Prostate gland (tissue), 2 donors: ENCODE data around the gene DHH. TPM values are rescaled to one million over a fixed set of nuclear protein-coding genes. Genes with fewer than 3 reads are reported as not detected.

Source experiments
- DNase-seq: peaks from one replicate; pipeline ENCODE4 v3.0.0-alpha.2; 2019; ENCODE audit warnings: low spot score
- H3K27ac ChIP-seq, 2 donors: fragments of 200-600 bp; sonication (generic); 2 replicates each; pipeline ENCODE4 v1.5.1; 2017 to 2019
- H3K27me3 ChIP-seq: fragments of 200-600 bp; sonication (generic); replicated peaks from 2 replicates; pipeline ENCODE4 v1.5.1; 2019; ENCODE audit not compliant: insufficient read depth
- H3K36me3 ChIP-seq, 2 donors: fragments of 200-600 bp; sonication (generic); 1 replicate in 1 of 2; 2 replicates in 1 of 2; pipeline versions ENCODE4 v1.5.1 to v1.8.1; 2017 to 2019
- H3K4me1 ChIP-seq: fragments of 200-600 bp; sonication (generic); replicated peaks from 2 replicates; pipeline ENCODE4 v1.5.1; 2019
- H3K4me3 ChIP-seq, 2 donors: fragments of 200-600 bp; sonication (generic); 2 replicates each; pipeline ENCODE4 v1.5.1; 2017 to 2019
- H3K9me3 ChIP-seq: fragments of 200-600 bp; sonication (generic); 2 replicates; pipeline ENCODE4 v1.5.1; 2017
- CTCF ChIP-seq, 4 experiments: fragments of 200-600 bp in 2 of 4; fragments of 450-650 bp in 2 of 4; sonication (generic) in 2 of 4; IDR thresholded peaks; 1 replicate in 3 of 4; 2 replicates in 1 of 4; pipeline ENCODE4 v1.5.1; 2016 to 2019; ENCODE audit warnings: antibody characterized with exemption in 4 of 4, mild to moderate bottlenecking in 2 of 4, moderate library complexity in 2 of 4
- POLR2A ChIP-seq: fragments of 450-650 bp; IDR thresholded peaks from one replicate; pipeline ENCODE4 v1.6.1; 2016; ENCODE audit warnings: antibody characterized with exemption, mild to moderate bottlenecking
- POLR2AphosphoS5 ChIP-seq: sonication (generic); formaldehyde crosslinking; IDR thresholded peaks from one replicate; pipeline ENCODE4 v1.6.1; 2017; ENCODE audit warnings: antibody characterized with exemption
- WGBS: methylation state at CpG from one replicate; pipeline ENCODE4 v1.1.5; 2018; 5-methylcytosine and 5-hydroxymethylcytosine counted together
- intact Hi-C: fragments of 100-400 bp; cut with DNase I; formaldehyde crosslinking; loops from one replicate; pipeline ENCODE4 v1.14.2; 2022
- small RNA-seq, 2 donors: library from RNA; depleted of rRNA; stranded (forward); fragments of <200 nt; gene quantifications; one replicate each; pipeline ENCODE3, GENCODE V24; 2016
- total RNA-seq, 2 donors: library from RNA; depleted of rRNA; stranded (reverse); fragments of >200 nt; gene quantifications; one replicate each; pipeline ENCODE4 v1.1.0, GENCODE V29; 2016

DHH gene
- total RNA-seq, 2 donors from 2014 or later: 0.18 to 114 TPM

- Histone ChIP-seq H3K27ac (no peak overlapping the region), H3K9me3 (no peaks in the 10 kb centered on the region), H3K27me3 (no peaks in the 10 kb centered on the region), H3K36me3 (peaks cover 20 to 57% of the 10 kb centered on the region in 2 donors), H3K4me3 (no peak overlapping the region), H3K4me1 (no peaks in the 10 kb centered on the region)
- intact Hi-C loops: no loop called here
- DNase-seq: no peak
- 81% methylated on average over 7 of the region's 7 CpGs for WGBS
- TF ChIP-seq CTCF (IDR thresholded peaks at IDR 0.05) (no peak), POLR2AphosphoS5 (no peak), POLR2A (no peak)
Observed at GRCh38 chr12:49037947-49038237, 56.7 kb downstream of the DHH start.

GRCh38 chr12:49037111-49037946 lies 57.3 kb downstream of the DHH start:
- 94% methylated on average over 9 of the region's 9 CpGs for WGBS
- Histone ChIP-seq H3K36me3 (peaks cover 14 to 53% of the 10 kb centered on the region in 2 donors), H3K4me3 (no peak overlapping the region), H3K9me3 (no peaks in the 10 kb centered on the region), H3K27ac (no peak overlapping the region), H3K4me1 (no peaks in the 10 kb centered on the region), H3K27me3 (no peaks in the 10 kb centered on the region)
- no peak for DNase-seq
- TF ChIP-seq POLR2A (no peak), CTCF (IDR thresholded peaks at IDR 0.05) (no peak), POLR2AphosphoS5 (no peak)
- intact Hi-C loops: no loop called here

Small RNA genes within 50 kb of the gene (small RNA-seq; reads per million reads assigned to genes)
- 0 reads per million in 2 donors for gene RF00019

Other genes starting within 250 kb of the DHH start
- 10 to 100 TPM; 71.0 to 87.2 TPM for gene DDX23, start 242.6 kb downstream of the DHH start, total RNA-seq
- 1 to 10 TPM in 1 of 2 donors, under 1 TPM in 1; 0.41 to 1.6 TPM for gene RND1, start 228.9 kb downstream of the DHH start, total RNA-seq
- gene FKBP11, start 169.3 kb downstream of the DHH start, total RNA-seq: 10 to 100 TPM; 12.1 to 33.1 TPM
- 10 to 100 TPM; 87.6 to 92.4 TPM for gene ARF3, start 137.3 kb downstream of the DHH start, total RNA-seq
- 1 to 10 TPM in 1 of 2 donors, not detected in 1; 1.1 TPM for gene WNT10B, start 123.1 kb downstream of the DHH start, total RNA-seq
- not detected for gene WNT1, start 116.5 kb downstream of the DHH start, total RNA-seq
- 1 to 10 TPM in 1 of 2 donors, not detected in 1; 1.0 TPM for gene DDN, start 95.4 kb downstream of the DHH start, total RNA-seq
- 10 to 100 TPM; 53.9 to 55.4 TPM for gene PRKAG1, start 76.0 kb downstream of the DHH start, total RNA-seq
- gene KMT2D, start 34.0 kb downstream of the DHH start, total RNA-seq: 10 to 100 TPM; 82.7 to 99.7 TPM
- gene RHEBL1, start 24.8 kb downstream of the DHH start, total RNA-seq: 1 to 10 TPM; 1.1 to 2.3 TPM
- gene LMBR1L, start 16.0 kb upstream of the DHH start, total RNA-seq: 100 to 1,000 TPM in 1 of 2 donors, 10 to 100 TPM in 1; 25.2 to 143 TPM
- gene TUBA1B, start 36.6 kb upstream of the DHH start, total RNA-seq: 100 to 1,000 TPM; 292 to 922 TPM
- gene TUBA1A, start 94.3 kb upstream of the DHH start, total RNA-seq: 100 to 1,000 TPM in 1 of 2 donors, 10 to 100 TPM in 1; 81.6 to 253 TPM
- 10 to 100 TPM; 81.9 to 85.6 TPM for gene TUBA1C, start 170.3 kb upstream of the DHH start, total RNA-seq
- 10 to 100 TPM in 1 of 2 donors, 1 to 10 TPM in 1; 1.4 to 11.4 TPM for gene PRPH, start 200.3 kb upstream of the DHH start, total RNA-seq
- 1 to 10 TPM in 1 of 2 donors, under 1 TPM in 1; 0.46 to 5.2 TPM for gene TROAP, start 228.5 kb upstream of the DHH start, total RNA-seq
- gene C1QL4, start 242.4 kb upstream of the DHH start, total RNA-seq: 1 to 10 TPM in 1 of 2 donors, not detected in 1; 1.3 TPM